HG02610 (cell line): ENCODE results near the gene TGFBR1.

Source experiments
- ATAC-seq: cut with Tn5 transposase; IDR thresholded peaks from one replicate; pipeline ENCODE4 v1.9.1; 2021; ENCODE audit warnings: mild to moderate bottlenecking, moderate library complexity; ENCODE audit not compliant: unreplicated experiment

The TGFBR1 gene

GRCh38 chr9:99105152-99106043 lies 485 bp downstream of the TGFBR1 start:
- peak; percentile 50 for ATAC-seq

DNA sequence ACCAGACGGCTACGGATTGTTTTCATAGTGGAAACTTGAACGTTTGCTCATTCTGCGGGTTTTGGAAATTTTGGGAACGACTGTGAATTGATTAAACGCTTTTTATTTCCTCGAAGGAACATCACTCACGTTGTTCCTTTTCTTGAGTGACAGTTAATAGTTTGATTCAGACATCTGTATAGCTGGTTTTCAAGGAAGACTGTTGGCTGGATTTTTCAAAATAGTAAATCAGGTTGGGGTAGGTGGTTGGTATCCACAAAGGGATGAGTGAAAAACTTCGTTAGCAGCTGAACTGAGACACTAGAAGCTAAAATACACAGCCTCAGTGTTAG lies 1.1 kb downstream of the TGFBR1 start:
- no peak for ATAC-seq

- no peak for ATAC-seq
These were observed 2.5 kb downstream of the TGFBR1 start for GRCh38 chr9:99107421-99107820.

GRCh38 chr9:99108131-99108530 lies 3.2 kb downstream of the TGFBR1 start:
- ATAC-seq, result no peak

- ATAC-seq, result no peak
These were observed 4.6 kb downstream of the TGFBR1 start for GRCh38 chr9:99109522-99109921.

- ATAC-seq, result no peak
These were observed 8.0 kb downstream of the TGFBR1 start for GRCh38 chr9:99112750-99113413.

DNA sequence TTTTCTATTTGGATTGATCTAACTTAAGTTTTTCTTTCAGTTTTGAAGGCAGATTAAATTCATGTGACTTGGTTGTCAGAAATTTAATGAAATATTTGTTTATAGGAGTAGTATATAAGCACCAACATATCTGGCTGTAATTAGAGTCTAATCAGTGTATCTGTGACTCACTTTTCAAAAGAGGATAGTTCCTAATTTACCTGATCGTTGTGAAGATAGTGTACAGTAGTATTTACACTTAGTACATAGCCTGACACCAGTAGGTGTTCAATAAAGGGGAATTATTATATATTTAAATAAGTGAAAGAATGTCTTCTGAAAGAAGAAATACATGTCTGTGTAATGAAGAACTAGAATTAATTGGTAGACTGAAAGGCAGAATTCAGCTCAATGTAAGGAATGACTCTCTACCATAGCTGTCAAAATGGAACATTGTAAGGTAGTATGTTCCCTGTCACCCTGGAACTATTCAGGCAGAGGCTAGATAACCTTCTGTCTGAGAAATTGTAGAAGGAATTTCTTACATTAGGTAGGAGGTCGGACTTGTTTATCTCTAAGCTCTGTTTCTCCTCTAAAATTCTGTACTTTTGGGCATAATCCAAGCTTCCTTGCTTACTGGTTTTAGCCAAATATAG lies 8.6 kb downstream of the TGFBR1 start:
- no peak for ATAC-seq

DNA sequence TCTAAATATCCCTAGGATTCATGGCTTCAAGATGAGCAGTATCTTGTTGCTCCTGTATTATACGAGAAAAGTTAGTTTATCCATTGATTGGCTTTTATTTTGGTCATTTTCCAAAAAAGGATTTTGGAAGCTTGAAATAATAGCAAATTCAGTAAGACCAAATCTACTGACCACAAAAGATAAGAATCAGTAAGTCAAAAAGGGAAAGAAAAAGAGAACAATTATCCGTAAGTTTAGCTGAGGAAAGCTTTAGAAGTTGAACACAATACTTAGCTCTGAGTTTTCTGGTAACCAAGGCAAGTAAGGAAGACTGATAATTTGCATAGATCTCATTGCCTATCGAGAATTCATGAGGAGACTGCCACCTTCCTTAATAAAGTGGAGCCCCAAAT lies 9.1 kb downstream of the TGFBR1 start:
- no peak for ATAC-seq

DNA sequence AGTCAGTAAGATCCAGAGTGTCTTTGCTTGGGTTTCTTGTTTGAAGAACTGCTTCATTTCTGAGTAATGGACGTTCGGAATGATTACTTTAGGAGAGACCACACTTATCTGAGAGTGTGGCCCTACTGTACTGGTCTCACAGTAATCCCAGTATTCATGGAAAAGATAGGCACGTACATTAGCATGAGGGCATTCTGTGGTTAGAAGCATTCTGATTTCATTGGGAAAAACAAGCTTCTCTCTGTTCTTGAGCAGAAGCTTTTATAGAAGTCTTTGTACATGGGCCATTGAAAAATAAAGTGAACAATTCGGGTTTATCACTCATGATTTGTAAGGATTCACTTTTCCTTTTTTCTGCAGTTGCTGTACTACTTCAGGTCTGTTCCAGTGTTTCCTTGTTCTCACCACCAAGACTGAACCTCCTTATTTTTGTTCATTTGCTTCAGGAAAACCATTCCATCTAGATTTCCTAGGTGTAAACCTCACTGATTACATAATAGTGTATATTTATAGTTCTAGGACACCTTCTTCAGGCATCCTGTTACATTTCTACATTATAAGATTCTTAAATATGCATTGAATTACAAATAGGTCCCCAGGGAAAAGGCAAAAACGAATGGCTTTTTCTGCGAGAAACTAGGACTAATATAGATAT lies 10.1 kb downstream of the TGFBR1 start:
- no peak for ATAC-seq

GRCh38 chr9:99116003-99116411 lies 11.1 kb downstream of the TGFBR1 start:
- ATAC-seq, result no peak

DNA sequence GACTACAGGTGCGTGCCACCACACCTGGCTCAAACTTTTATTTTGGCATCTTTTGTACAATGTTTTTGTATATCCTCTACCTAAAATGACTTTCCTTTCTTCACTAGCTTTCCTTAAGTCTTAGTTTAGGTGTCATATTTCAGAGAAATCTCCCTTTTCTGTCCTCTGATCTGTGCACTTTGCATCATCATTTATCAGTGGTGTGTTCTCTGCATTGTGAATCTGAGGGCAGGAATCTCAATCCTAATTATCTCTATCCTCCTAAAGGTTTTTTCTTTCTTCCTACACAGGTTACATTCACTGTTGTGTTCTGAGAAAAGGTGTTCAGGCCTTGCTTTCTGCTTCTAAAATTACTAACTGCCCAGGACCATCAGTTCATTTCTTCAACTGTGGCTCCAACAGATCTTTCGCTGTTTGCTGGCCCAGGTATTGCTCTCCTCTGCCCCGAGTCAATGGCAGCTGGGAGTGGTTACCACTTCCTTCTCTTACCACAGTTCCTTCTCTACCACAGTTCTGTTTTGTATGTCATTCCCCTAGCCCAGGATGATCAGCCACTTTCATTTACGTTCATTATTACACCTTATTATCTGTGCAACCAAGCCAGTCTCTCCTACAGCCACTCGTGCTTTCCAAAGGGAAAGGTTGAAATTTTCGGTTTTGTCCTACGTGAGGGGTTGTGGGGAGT lies 14.0 kb downstream of the TGFBR1 start:
- peak; percentile 96 for ATAC-seq

- no peak for ATAC-seq
These were observed 15.2 kb downstream of the TGFBR1 start for GRCh38 chr9:99119976-99120655.

- ATAC-seq, result no peak
These were observed 16.7 kb downstream of the TGFBR1 start for GRCh38 chr9:99121604-99122003.

DNA sequence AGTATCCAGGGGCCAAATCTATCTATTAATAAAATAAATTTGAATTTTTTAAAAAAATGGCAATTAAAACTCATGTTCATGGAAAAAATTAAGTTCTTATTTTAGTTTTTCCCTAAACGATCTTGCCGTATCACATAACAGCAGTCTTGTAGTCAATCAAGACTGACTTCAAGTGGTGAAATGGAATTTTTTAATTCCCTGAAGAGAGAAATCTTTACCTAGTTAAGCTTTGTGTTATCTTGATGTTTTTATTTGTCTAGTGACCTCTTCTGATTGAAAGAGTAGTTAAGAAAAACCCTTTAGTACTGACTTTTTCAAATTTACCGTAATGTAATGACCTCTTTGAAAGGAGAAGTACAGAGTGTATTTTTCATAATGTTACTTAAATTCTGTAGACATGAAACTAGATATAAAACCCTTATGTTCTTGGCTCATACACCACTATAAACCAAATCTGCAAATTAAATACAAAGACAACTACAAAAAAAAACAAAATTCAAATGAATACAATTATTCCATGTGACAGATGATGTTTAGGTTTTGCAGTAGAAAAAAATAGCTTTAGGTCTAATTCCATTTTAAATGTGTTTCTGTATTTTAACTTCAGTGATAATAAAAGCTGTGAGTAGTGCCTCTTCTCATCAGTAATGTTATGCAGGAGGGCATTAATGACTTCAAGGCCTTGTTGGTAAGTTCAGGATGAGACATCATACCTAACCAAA lies 19.8 kb downstream of the TGFBR1 start:
- ATAC-seq, result no peak

DNA sequence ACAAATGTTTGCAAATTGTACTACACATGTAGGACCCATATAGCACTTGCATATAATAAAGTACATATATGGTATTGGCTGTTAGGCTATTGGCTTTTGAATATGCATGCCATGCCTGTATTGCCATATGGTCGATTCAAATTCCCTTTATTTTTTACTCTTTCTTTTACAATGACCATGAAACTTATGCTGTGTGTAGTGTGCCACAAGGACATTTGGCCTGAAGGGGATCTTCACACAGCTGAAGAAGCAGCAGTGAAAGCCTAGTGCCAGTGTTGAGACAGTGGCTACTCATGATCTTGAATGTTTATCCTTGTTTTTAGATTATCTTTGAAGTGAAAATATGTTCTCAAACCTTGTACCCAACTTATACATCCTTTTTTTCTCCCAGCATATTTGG lies 20.5 kb downstream of the TGFBR1 start:
- no peak for ATAC-seq

- ATAC-seq, result no peak
These were observed 21.4 kb downstream of the TGFBR1 start for GRCh38 chr9:99126312-99126711.

DNA sequence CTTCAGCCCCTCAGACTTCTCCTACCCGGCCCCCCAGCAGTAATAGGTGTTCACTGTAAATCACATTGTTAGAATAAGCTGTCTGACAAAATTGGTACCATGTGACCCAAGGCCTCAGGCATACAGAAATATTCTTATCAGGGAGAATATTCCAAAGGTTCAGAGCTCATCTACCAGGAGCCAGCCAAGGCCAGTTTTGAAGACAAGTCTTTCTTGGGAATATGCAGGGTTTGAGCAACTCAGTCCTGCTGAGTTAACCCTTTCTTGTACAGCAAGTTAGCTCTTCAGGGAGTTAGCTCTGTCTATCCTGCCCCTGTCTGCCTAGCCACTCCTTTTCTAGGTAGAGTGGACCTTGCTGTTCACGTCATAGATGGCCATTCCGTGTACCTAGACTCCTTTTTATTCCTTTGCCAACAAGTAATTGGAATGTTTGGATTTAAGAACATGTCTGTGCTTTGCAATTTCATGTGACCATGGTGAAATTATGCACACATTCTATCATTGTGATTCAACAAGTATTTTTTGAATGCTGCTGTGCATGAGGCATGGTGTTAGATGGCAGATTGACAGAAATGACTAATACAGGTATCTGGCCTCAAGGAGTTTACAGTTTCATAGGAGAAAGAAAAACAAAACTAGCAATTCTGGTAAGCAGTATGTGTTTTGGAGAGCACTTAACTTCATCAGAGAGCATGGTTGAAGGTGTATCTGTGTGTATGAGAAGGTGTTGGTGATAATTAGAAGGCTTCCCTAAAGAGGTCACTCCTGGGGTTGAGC lies 22.6 kb downstream of the TGFBR1 start:
- ATAC-seq, result peak; percentile 50

DNA sequence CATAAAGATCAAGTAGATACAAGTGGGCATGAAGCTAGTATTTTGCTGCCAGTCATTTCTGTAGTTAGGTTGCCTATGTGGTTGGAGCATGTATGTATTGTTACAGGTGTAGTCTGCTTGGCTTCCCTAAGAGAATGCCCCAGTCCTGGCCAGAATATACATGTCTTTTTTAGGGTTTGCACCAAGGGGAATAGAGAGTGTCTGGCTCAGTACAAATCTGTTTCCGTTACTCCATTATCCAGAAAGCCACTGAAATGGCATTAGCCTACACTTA lies 23.2 kb downstream of the TGFBR1 start:
- ATAC-seq, result peak; percentile 43

GRCh38 chr9:99129091-99129490 lies 24.2 kb downstream of the TGFBR1 start:
- ATAC-seq, result no peak
